NB4 (cell line): ENCODE results near the gene STEAP2.

ENCODE experiments used
- CTCF ChIP-seq: IDR thresholded peaks from one replicate; pipeline ENCODE4 v1.5.1; 2012; ENCODE audit warnings: low read depth, low read length
- MAX ChIP-seq: IDR thresholded peaks from 2 replicates; pipeline ENCODE4 v1.6.1; 2011; ENCODE audit warnings: low read depth, low read length
- MYC ChIP-seq: IDR thresholded peaks from 2 replicates; pipeline ENCODE4 v1.6.1; 2011; ENCODE audit warnings: low read depth, low read length
- POLR2A ChIP-seq: IDR thresholded peaks from 2 replicates; pipeline ENCODE4 v1.6.1; 2011; ENCODE audit warnings: mild to moderate bottlenecking; ENCODE audit not compliant: insufficient read length; ENCODE audit errors: extremely low read depth

GRCh38 chr7:90225181-90225580, 13.6 kb downstream of the STEAP2 start:
- no peak for TF ChIP-seq CTCF
- TF ChIP-seq MAX, result no peak
- TF ChIP-seq POLR2A, result no peak
- no peak for TF ChIP-seq MYC
